Prostate gland (tissue), 2 donors: ENCODE results near the gene MS4A6E.

Source experiments
- CTCF ChIP-seq, 4 experiments: fragments of 200-600 bp in 2 of 4; fragments of 450-650 bp in 2 of 4; sonication (generic) in 2 of 4; IDR thresholded peaks; 1 replicate in 3 of 4; 2 replicates in 1 of 4; pipeline ENCODE4 v1.5.1; 2016 to 2019; ENCODE audit warnings: antibody characterized with exemption in 4 of 4, mild to moderate bottlenecking in 2 of 4, moderate library complexity in 2 of 4
- POLR2A ChIP-seq: fragments of 450-650 bp; IDR thresholded peaks from one replicate; pipeline ENCODE4 v1.6.1; 2016; ENCODE audit warnings: antibody characterized with exemption, mild to moderate bottlenecking
- POLR2AphosphoS5 ChIP-seq: sonication (generic); formaldehyde crosslinking; IDR thresholded peaks from one replicate; pipeline ENCODE4 v1.6.1; 2017; ENCODE audit warnings: antibody characterized with exemption

GRCh38 chr11:60372767-60373166, 45.7 kb downstream of the MS4A6E start:
- TF ChIP-seq CTCF (IDR thresholded peaks at IDR 0.05) (no peak), POLR2A (no peak), POLR2AphosphoS5 (no peak)
